Adrenal gland (tissue), 5 donors: ENCODE measurements around the gene CDX2.

Experiments
- CTCF ChIP-seq, 6 experiments: fragments of 450-650 bp in 4 of 6; fragments of 200-600 bp in 2 of 6; sonication (generic) in 1 of 6; IDR thresholded peaks; 1 replicate in 5 of 6; 2 replicates in 1 of 6; pipeline versions ENCODE4 v1.5.1 to v1.8.0; 2016 to 2021; ENCODE audit warnings: antibody characterized with exemption in 6 of 6, mild to moderate bottlenecking in 2 of 6, moderate library complexity in 1 of 6
- POLR2A ChIP-seq, 2 donors: fragments of 450-650 bp; IDR thresholded peaks; one replicate each; pipeline ENCODE4 v1.6.1; 2017; ENCODE audit warnings: antibody characterized with exemption in 2 of 2, mild to moderate bottlenecking in 2 of 2, moderate library complexity in 1 of 2
- donor health status: DM: no; HTN: no; CAD: no.

GRCh38 chr13:27921421-27921960, 47.6 kb downstream of the CDX2 start:
- TF ChIP-seq CTCF (IDR thresholded peaks at IDR 0.05) (no peak), POLR2A (IDR thresholded peaks at IDR 0.05) (no peak)
